ENCODE results near the gene MUC21.
"Not testable (repeated sequence)": the region's sequence is repeated elsewhere in the genome, so short reads cannot be mapped to it uniquely, and the experiment has no call there.

The MUC21 gene

DNA sequence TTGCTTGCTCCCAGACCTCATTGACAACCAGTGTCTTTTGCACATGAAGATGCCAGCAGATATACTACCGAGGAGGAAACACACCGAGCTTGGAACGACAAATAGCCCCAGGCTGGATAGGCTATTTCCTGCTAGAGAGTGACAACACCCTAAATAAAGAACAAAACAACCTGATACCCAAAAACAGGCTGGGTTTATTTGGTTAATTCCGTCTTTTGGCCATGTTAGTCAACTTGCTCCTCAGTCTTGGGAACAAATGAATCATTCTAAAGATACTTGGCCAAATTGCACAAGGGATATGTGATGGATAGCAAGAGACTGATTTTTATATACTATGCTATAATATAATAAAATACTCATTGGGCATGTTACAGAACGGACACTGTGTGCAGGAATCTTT is 15.3 kb downstream of the MUC21 start:
- peaks cover 7% of the 10 kb centered on the region for H3K27me3 Mint-ChIP-seq (ENCODE audit: low read depth, poor library complexity)
- H3K4me1 Mint-ChIP-seq: peaks cover 4% of the 10 kb centered on the region
- H3K9me3 Mint-ChIP-seq: peaks cover 20% of the 10 kb centered on the region
- peaks cover 9% of the 10 kb centered on the region for H3K36me3 Mint-ChIP-seq (ENCODE audit: low read depth)
- TF ChIP-seq, protein P1, sequence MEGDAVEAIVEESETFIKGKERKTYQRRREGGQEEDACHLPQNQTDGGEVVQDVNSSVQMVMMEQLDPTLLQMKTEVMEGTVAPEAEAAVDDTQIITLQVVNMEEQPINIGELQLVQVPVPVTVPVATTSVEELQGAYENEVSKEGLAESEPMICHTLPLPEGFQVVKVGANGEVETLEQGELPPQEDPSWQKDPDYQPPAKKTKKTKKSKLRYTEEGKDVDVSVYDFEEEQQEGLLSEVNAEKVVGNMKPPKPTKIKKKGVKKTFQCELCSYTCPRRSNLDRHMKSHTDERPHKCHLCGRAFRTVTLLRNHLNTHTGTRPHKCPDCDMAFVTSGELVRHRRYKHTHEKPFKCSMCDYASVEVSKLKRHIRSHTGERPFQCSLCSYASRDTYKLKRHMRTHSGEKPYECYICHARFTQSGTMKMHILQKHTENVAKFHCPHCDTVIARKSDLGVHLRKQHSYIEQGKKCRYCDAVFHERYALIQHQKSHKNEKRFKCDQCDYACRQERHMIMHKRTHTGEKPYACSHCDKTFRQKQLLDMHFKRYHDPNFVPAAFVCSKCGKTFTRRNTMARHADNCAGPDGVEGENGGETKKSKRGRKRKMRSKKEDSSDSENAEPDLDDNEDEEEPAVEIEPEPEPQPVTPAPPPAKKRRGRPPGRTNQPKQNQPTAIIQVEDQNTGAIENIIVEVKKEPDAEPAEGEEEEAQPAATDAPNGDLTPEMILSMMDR (IDR thresholded peaks at IDR 0.05): no peak
- H3K4me3 Mint-ChIP-seq: no peak overlapping the region
- DNase-seq: no peak
- H3K27ac Mint-ChIP-seq: no peak overlapping the region

- not testable (repeated sequence) for DNase-seq; H3K27me3 Mint-ChIP-seq (ENCODE audit: low read depth, poor library complexity); H3K4me3 Mint-ChIP-seq; H3K36me3 Mint-ChIP-seq (ENCODE audit: low read depth); H3K27ac Mint-ChIP-seq; H3K4me1 Mint-ChIP-seq
- H3K9me3 Mint-ChIP-seq: peaks cover 12% of the 10 kb centered on the region
Measured at GRCh38 chr6:31000067-31000860, 16.7 kb downstream of the MUC21 start.

DNA sequence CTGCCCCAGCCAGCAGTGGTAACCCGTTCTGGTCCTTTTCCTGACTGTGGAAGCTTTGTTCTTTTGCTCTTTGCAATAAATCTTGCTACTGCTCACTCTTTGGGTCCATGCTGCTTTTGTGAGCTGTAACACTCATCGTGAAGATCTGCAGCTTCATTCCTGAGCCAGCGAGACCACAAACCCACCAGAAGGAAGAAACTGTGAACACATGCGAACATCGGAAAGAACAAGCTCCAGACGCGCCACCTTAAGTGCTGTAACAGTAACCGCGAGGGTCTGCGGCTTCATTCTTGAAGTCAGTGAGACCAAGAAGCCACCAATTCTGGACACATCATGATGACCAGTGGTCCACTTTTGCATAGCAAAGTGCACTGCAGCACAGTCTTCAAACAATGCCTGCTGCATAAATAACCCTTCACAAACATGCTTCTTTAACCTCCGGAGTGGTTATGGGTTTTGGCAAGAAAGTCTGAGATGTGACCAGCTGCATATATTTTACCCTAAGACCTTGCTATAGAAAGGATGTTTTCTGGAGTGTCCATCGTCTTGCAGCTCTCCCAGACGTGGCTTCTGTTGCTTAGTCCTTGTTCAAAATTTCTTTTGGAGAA is 17.9 kb downstream of the MUC21 start:
- TF ChIP-seq, protein P1 (IDR thresholded peaks at IDR 0.05): no peak
- Mint-ChIP-seq H3K27me3 (ENCODE audit: low read depth, poor library complexity) (peaks cover 8% of the 10 kb centered on the region), H3K4me3 (no peak overlapping the region), H3K4me1 (peaks cover 9% of the 10 kb centered on the region), H3K27ac (no peak overlapping the region), H3K36me3 (ENCODE audit: low read depth) (peaks cover 4% of the 10 kb centered on the region), H3K9me3 (peaks cover 12% of the 10 kb centered on the region)
- no peak for DNase-seq

GRCh38 chr6:31002471-31002870 is 19.0 kb downstream of the MUC21 start:
- Mint-ChIP-seq H3K27me3 (ENCODE audit: low read depth, poor library complexity) (peaks cover 8% of the 10 kb centered on the region), H3K36me3 (ENCODE audit: low read depth) (peaks cover 4% of the 10 kb centered on the region), H3K27ac (no peak overlapping the region), H3K4me3 (no peak overlapping the region), H3K9me3 (peaks cover 12% of the 10 kb centered on the region), H3K4me1 (peaks cover 9% of the 10 kb centered on the region)
- DNase-seq: no peak
- TF ChIP-seq, protein P1 (IDR thresholded peaks at IDR 0.05): no peak

- H3K4me1 Mint-ChIP-seq: peaks cover 5% of the 10 kb centered on the region
- DNase-seq: no peak
- H3K4me3 Mint-ChIP-seq: no peak overlapping the region
- H3K36me3 Mint-ChIP-seq (ENCODE audit: low read depth): peaks cover 3% of the 10 kb centered on the region
- TF ChIP-seq, protein P1 (IDR thresholded peaks at IDR 0.05): no peak
- peaks cover 8% of the 10 kb centered on the region for H3K27me3 Mint-ChIP-seq (ENCODE audit: low read depth, poor library complexity)
- no peak overlapping the region for H3K27ac Mint-ChIP-seq
- peaks cover 12% of the 10 kb centered on the region for H3K9me3 Mint-ChIP-seq
Measured at GRCh38 chr6:31004794-31005193, 21.3 kb downstream of the MUC21 start.

DNA sequence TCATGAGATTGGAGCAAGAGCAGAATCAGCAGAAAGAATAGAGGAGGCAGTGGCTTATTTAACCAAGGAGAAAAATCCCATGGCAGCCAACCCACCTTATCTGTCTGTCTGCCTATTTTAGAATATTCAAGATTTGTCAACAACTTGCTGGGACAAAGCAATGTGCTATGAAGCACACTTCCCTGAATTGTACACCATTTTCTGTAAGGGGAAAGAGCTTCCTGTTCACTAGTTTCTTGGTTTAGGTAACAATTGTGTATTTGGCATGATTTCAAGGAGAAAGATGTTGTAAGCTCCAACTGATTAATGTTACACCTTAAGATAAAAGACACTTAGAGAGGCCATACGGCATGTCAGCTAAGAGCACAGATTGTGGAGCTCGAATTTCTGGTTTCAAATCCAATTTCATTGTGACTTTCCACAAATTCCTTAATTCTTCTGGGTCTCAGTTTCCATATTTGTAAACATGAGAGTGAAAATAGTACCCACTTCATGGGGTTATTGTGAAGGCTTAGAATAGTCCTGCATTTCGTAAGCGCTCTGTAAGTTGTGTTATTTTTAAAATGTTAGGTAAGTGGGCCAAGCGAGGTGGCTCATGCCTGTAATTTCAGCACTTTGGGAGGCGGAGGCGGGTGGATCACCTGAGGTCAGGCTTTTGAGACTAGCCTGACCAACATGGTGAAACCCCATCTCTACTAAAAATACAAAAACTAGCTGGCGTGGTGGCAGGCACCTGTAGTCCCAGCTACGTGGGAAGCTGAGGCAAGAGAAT is 21.9 kb downstream of the MUC21 start:
- no peak overlapping the region for H3K27ac Mint-ChIP-seq
- peaks cover 5% of the 10 kb centered on the region for H3K4me1 Mint-ChIP-seq
- DNase-seq: no peak
- no peak overlapping the region for H3K4me3 Mint-ChIP-seq
- peaks cover 11% of the 10 kb centered on the region for H3K27me3 Mint-ChIP-seq (ENCODE audit: low read depth, poor library complexity)
- no peaks in the 10 kb centered on the region for H3K36me3 Mint-ChIP-seq (ENCODE audit: low read depth)
- peaks cover 8% of the 10 kb centered on the region for H3K9me3 Mint-ChIP-seq
- TF ChIP-seq, protein P1 (IDR thresholded peaks at IDR 0.05): no peak

All from nephron progenitor cell (in vitro differentiated cells).